Measurements from ENCODE around the gene RAI1. TPM values are rescaled to one million over a fixed set of nuclear protein-coding genes. Genes with fewer than 3 reads are reported as not detected.

RAI1 gene
- total and polyA plus RNA-seq, 10 of the 15 experiments (the other 5 are each of a cell fraction or from before 2014, with no cell fraction given), result 0.66 to 37.7 (median 6.0) TPM

DNA sequence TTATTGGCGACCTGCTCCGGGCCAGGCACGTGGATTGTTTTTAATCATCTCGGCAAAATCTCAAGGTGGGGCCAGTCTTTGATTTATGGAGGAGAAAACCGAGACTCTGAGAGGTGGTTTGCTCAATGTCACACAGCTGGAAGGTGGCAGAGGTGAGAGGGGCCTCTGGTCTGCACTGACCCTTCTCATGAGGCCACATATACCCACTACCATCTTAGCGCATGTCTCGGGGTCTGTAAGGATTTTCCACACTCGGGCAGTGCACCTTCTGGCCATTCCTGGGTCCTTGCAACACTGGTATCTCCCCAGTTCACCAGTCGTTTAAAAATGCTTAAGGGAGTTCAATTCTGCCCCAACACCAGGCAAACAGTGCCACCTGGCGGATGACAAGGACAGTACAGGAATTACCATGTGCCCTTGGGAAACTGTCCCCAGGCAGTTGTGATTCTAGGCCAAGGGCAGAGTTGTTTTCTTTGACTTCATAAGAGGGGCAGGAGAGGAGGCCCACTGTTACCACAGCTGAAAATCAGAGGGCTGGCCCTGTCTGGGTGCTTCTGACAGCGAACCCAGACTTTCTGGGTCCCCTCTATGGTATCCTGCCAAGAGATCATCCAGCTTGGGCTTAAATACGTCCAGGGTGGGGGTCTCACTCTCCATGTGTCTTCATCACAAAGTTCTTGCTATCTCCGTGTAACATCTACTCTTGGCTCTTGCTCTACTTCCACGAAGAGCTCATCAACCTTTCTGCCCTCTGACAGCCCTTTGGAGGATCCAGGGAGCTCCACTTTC, 39.4 kb upstream of the RAI1 start:
- no peak overlapping the region for H3K4me2 ChIP-seq (ENCODE audit: control insufficient read depth, insufficient read depth)
- ATAC-seq, result peak; percentile 98
- no peaks in the 10 kb centered on the region for H3K79me2 ChIP-seq (ENCODE audit: control insufficient read depth, insufficient read depth, low read length)
- FAIRE-seq, result peak; percentile 94
- H3K27ac ChIP-seq (ENCODE audit: control insufficient read depth, insufficient read depth), result no peak overlapping the region
- no peaks in the 10 kb centered on the region for H3K36me3 ChIP-seq (ENCODE audit: control insufficient read depth in 2 of 2, insufficient read depth in 2 of 2, low read length in 1 of 2)
- no peak overlapping the region for H3K4me3 ChIP-seq
- H2AFZ ChIP-seq (ENCODE audit: control insufficient read depth, low read depth, low read length), result peak overlapping the region; percentile 26; the same call in 1 of the 2 replicates
- no peaks in the 10 kb centered on the region for H3K27me3 ChIP-seq (replicated peaks in 1 of 2; ENCODE audit: control insufficient read depth in 2 of 2, insufficient read depth in 2 of 2, low read length in 1 of 2)
- RAD21 ChIA-PET (ENCODE audit: unreplicated experiment), result interaction anchor here (0.7 to 2.9 kb wide), 10 partner anchors 23 to 392 kb away, joined by 3 to 28 read pairs (median 4); partner anchors contain the start of gene RASD1
- SMC1A ChIA-PET (ENCODE audit: uncharacterized antibody, unreplicated experiment), result interaction anchor here (0.6 to 3.0 kb wide), 13 partner anchors 11 to 442 kb away, joined by 3 to 27 read pairs (median 4); partner anchors contain the start of genes PEMT and RASD1
- H3K4me1 ChIP-seq (ENCODE audit: control insufficient read depth, insufficient read depth, low read length), result no peaks in the 10 kb centered on the region
- CTCF ChIA-PET, result interaction anchor here (0.6 to 4.5 kb wide), 30 partner anchors 9 to 1267 kb away, joined by 3 to 64 read pairs (median 4); no protein-coding TSS in a partner anchor
- no TSS peak for BruUV-seq (replicated peaks)
- no peak overlapping the region for H3K9ac ChIP-seq (ENCODE audit: control insufficient read depth, insufficient read depth, low read length)
- no peaks in the 10 kb centered on the region; the same call in 2 of the 3 replicates for H3K9me3 ChIP-seq (replicated peaks; ENCODE audit: control insufficient read depth, insufficient read depth, low read length)
- no peaks in the 10 kb centered on the region for H4K20me1 ChIP-seq (ENCODE audit: control insufficient read depth, insufficient read depth)
- POLR2A ChIA-PET, result no interaction called here
- WGBS (ENCODE audit: insufficient coverage, insufficient replicate concordance, low lambda C conversion rate, missing lambda C conversion rate), result 8% methylated on average over 14 of the region's 14 CpGs
- intact Hi-C loops (cut with micrococcal nuclease; ENCODE audit: unreplicated experiment) (loop anchor here (1.0 kb wide), 2 partner anchors 145 to 286 kb away; no protein-coding TSS in a partner anchor), in situ Hi-C loops (cut with MboI) (loop anchor here (5.0 kb wide), 3 partner anchors 50 to 285 kb away; partner anchors contain the start of genes PEMT and RASD1)
- peak; percentile 46 for DNase-seq (ENCODE audit: low read depth, low spot score)
- TF ChIP-seq NFYB (IDR thresholded peaks at IDR 0.05; ENCODE audit: insufficient read depth, low read depth, low read length), result no peak
- TF ChIP-seq SMARCA5 (IDR thresholded peaks at IDR 0.05), result 0 out of 2 replicates have a peak, but pooled peaks have one; percentile 62
- TF ChIP-seq, protein P1, sequence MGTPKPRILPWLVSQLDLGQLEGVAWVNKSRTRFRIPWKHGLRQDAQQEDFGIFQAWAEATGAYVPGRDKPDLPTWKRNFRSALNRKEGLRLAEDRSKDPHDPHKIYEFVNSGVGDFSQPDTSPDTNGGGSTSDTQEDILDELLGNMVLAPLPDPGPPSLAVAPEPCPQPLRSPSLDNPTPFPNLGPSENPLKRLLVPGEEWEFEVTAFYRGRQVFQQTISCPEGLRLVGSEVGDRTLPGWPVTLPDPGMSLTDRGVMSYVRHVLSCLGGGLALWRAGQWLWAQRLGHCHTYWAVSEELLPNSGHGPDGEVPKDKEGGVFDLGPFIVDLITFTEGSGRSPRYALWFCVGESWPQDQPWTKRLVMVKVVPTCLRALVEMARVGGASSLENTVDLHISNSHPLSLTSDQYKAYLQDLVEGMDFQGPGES (IDR thresholded peaks at IDR 0.05), result no peak
- TF ChIP-seq SP1 (IDR thresholded peaks at IDR 0.05; ENCODE audit: low read depth, low read length), result no peak
- TF ChIP-seq SMC3 (IDR thresholded peaks at IDR 0.05; ENCODE audit: borderline replicate concordance, low read length), result peak; percentile 98
- no peak for TF ChIP-seq POLR2A (IDR thresholded peaks at IDR 0.05; ENCODE audit: low read depth, low read length)
- TF ChIP-seq, protein P2, sequence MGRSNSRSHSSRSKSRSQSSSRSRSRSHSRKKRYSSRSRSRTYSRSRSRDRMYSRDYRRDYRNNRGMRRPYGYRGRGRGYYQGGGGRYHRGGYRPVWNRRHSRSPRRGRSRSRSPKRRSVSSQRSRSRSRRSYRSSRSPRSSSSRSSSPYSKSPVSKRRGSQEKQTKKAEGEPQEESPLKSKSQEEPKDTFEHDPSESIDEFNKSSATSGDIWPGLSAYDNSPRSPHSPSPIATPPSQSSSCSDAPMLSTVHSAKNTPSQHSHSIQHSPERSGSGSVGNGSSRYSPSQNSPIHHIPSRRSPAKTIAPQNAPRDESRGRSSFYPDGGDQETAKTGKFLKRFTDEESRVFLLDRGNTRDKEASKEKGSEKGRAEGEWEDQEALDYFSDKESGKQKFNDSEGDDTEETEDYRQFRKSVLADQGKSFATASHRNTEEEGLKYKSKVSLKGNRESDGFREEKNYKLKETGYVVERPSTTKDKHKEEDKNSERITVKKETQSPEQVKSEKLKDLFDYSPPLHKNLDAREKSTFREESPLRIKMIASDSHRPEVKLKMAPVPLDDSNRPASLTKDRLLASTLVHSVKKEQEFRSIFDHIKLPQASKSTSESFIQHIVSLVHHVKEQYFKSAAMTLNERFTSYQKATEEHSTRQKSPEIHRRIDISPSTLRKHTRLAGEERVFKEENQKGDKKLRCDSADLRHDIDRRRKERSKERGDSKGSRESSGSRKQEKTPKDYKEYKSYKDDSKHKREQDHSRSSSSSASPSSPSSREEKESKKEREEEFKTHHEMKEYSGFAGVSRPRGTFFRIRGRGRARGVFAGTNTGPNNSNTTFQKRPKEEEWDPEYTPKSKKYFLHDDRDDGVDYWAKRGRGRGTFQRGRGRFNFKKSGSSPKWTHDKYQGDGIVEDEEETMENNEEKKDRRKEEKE (IDR thresholded peaks at IDR 0.05), result no peak
- no peak for TF ChIP-seq ZNF274 (IDR thresholded peaks at IDR 0.05; ENCODE audit: insufficient read depth, insufficient read length)
- peak; percentile 69 for TF ChIP-seq YY1 (IDR thresholded peaks at IDR 0.05; ENCODE audit: low read depth, low read length)
- TF ChIP-seq TAF1 (IDR thresholded peaks at IDR 0.05; ENCODE audit: borderline replicate concordance, low read depth, low read length), result no peak
- TF ChIP-seq, protein P3, sequence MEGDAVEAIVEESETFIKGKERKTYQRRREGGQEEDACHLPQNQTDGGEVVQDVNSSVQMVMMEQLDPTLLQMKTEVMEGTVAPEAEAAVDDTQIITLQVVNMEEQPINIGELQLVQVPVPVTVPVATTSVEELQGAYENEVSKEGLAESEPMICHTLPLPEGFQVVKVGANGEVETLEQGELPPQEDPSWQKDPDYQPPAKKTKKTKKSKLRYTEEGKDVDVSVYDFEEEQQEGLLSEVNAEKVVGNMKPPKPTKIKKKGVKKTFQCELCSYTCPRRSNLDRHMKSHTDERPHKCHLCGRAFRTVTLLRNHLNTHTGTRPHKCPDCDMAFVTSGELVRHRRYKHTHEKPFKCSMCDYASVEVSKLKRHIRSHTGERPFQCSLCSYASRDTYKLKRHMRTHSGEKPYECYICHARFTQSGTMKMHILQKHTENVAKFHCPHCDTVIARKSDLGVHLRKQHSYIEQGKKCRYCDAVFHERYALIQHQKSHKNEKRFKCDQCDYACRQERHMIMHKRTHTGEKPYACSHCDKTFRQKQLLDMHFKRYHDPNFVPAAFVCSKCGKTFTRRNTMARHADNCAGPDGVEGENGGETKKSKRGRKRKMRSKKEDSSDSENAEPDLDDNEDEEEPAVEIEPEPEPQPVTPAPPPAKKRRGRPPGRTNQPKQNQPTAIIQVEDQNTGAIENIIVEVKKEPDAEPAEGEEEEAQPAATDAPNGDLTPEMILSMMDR (IDR thresholded peaks at IDR 0.05 in 2 of 3, conservative IDR thresholded peaks at IDR 0.05 in 1 of 3; ENCODE audit: control insufficient read depth in 2 of 3, extremely low read depth in 1 of 3, insufficient read depth in 1 of 3, low read depth in 3 of 3, low read length in 3 of 3), result peak; percentile 79 to 98 (median 94); a peak in 5 of 6 replicates
- TF ChIP-seq POU2F2 (IDR thresholded peaks at IDR 0.05; ENCODE audit: borderline replicate concordance, low read depth, low read length), result peak; percentile 60; the same call in 1 of the 3 replicates
- TF ChIP-seq, protein P4, sequence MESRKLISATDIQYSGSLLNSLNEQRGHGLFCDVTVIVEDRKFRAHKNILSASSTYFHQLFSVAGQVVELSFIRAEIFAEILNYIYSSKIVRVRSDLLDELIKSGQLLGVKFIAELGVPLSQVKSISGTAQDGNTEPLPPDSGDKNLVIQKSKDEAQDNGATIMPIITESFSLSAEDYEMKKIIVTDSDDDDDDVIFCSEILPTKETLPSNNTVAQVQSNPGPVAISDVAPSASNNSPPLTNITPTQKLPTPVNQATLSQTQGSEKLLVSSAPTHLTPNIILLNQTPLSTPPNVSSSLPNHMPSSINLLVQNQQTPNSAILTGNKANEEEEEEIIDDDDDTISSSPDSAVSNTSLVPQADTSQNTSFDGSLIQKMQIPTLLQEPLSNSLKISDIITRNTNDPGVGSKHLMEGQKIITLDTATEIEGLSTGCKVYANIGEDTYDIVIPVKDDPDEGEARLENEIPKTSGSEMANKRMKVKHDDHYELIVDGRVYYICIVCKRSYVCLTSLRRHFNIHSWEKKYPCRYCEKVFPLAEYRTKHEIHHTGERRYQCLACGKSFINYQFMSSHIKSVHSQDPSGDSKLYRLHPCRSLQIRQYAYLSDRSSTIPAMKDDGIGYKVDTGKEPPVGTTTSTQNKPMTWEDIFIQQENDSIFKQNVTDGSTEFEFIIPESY (IDR thresholded peaks at IDR 0.05), result no peak
- TF ChIP-seq RAD21 (IDR thresholded peaks at IDR 0.05; ENCODE audit: insufficient read depth, low read depth, low read length), result peak; percentile 99
- TF ChIP-seq SUZ12 (IDR thresholded peaks at IDR 0.05; ENCODE audit: unreplicated experiment), result no peak
